Liver (tissue), 9 donors: ENCODE data around the gene SYT14. TPM values are rescaled to one million over a fixed set of nuclear protein-coding genes. Genes with fewer than 3 reads are reported as not detected.

Source experiments
- DNase-seq: peaks from one replicate; pipeline ENCODE4 v3.0.0-alpha.2; 2017; ENCODE audit warnings: low spot score
- H3K27ac ChIP-seq, 2 donors: one replicate each; pipeline ENCODE4 v1.7.0; 2013; ENCODE audit warnings: inconsistent platforms in 2 of 2, low read length in 2 of 2, control low read depth in 1 of 2, low read depth in 1 of 2, mild to moderate bottlenecking in 1 of 2
- H3K27me3 ChIP-seq, 4 donors: one replicate each; pipeline versions ENCODE4 v1.6.1 to v1.7.0; 2013; ENCODE audit warnings: low read length in 3 of 4, inconsistent platforms in 1 of 4, mild to moderate bottlenecking in 1 of 4, moderate library complexity in 1 of 4; ENCODE audit not compliant: control insufficient read depth in 4 of 4, insufficient read depth in 4 of 4
- H3K36me3 ChIP-seq, 4 donors: one replicate each; pipeline versions ENCODE4 v1.6.1 to v1.7.0; 2013; ENCODE audit warnings: low read length in 3 of 4, mild to moderate bottlenecking in 3 of 4, low read depth in 1 of 4, moderate library complexity in 1 of 4; ENCODE audit not compliant: control insufficient read depth in 4 of 4, insufficient read depth in 3 of 4
- H3K4me1 ChIP-seq, 4 donors: one replicate each; pipeline versions ENCODE4 v1.6.1 to v1.7.0; 2013; ENCODE audit warnings: low read length in 3 of 4, mild to moderate bottlenecking in 3 of 4, moderate library complexity in 1 of 4; ENCODE audit not compliant: control insufficient read depth in 4 of 4, insufficient read depth in 4 of 4
- H3K4me3 ChIP-seq, 3 donors: one replicate each; pipeline versions ENCODE4 v1.6.1 to v1.7.0; 2013; ENCODE audit warnings: low read length in 3 of 3, control low read depth in 1 of 3, low read depth in 1 of 3, mild to moderate bottlenecking in 1 of 3
- H3K9ac ChIP-seq, 2 donors: one replicate each; pipeline ENCODE4 v1.7.0; 2013; ENCODE audit warnings: low read length in 2 of 2, mild to moderate bottlenecking in 2 of 2, moderate library complexity in 2 of 2, control low read depth in 1 of 2, low read depth in 1 of 2
- H3K9me3 ChIP-seq, 4 donors: one replicate each; pipeline versions ENCODE4 v1.6.1 to v1.7.0; 2013; ENCODE audit warnings: low read length in 3 of 4; ENCODE audit not compliant: control insufficient read depth in 4 of 4
- ATF3 ChIP-seq: IDR thresholded peaks from 2 replicates; pipeline ENCODE4 v1.6.1; 2016; ENCODE audit warnings: antibody characterized with exemption
- CTCF ChIP-seq: fragments of 150-350 bp; IDR thresholded peaks from 2 replicates; pipeline ENCODE4 v1.5.1; 2017; ENCODE audit warnings: improper control_type of control experiment, low read depth, low read length; ENCODE audit not compliant: missing input control
- EGR1 ChIP-seq, 2 donors: IDR thresholded peaks; 2 replicates each; pipeline ENCODE4 v1.6.1; 2016 to 2018; ENCODE audit warnings: antibody characterized with exemption in 2 of 2, low read depth in 2 of 2
- FOXA1 ChIP-seq: IDR thresholded peaks from 2 replicates; pipeline ENCODE4 v1.6.1; 2016; ENCODE audit warnings: antibody characterized with exemption
- FOXA2 ChIP-seq: IDR thresholded peaks from 2 replicates; pipeline ENCODE4 v1.6.1; 2016; ENCODE audit warnings: antibody characterized with exemption
- GABPA ChIP-seq, 2 donors: IDR thresholded peaks in 1 of 2; conservative IDR thresholded peaks in 1 of 2; 2 replicates each; pipeline ENCODE4 v1.6.1; 2016; ENCODE audit warnings: antibody characterized with exemption in 2 of 2, mild to moderate bottlenecking in 1 of 2, moderate library complexity in 1 of 2
- HNF4A ChIP-seq, 2 donors: conservative IDR thresholded peaks; 2 replicates each; pipeline ENCODE4 v1.6.1; 2016; ENCODE audit warnings: antibody characterized with exemption in 2 of 2, mild to moderate bottlenecking in 2 of 2
- HNF4G ChIP-seq: IDR thresholded peaks from 2 replicates; pipeline ENCODE4 v1.6.1; 2016; ENCODE audit warnings: antibody characterized with exemption
- JUND ChIP-seq, 2 donors: IDR thresholded peaks; 2 replicates each; pipeline ENCODE4 v1.6.1; 2016; ENCODE audit warnings: antibody characterized with exemption in 2 of 2
- MAX ChIP-seq: IDR thresholded peaks from 2 replicates; pipeline ENCODE4 v1.6.1; 2016; ENCODE audit warnings: antibody characterized with exemption
- NR2F2 ChIP-seq: IDR thresholded peaks from 2 replicates; pipeline ENCODE4 v1.6.1; 2016; ENCODE audit warnings: antibody characterized with exemption
- RAD21 ChIP-seq, 2 donors: IDR thresholded peaks; 2 replicates each; pipeline ENCODE4 v1.6.1; 2016; ENCODE audit warnings: antibody characterized with exemption in 2 of 2, mild to moderate bottlenecking in 2 of 2
- REST ChIP-seq: IDR thresholded peaks from 2 replicates; pipeline ENCODE4 v1.6.1; 2016; ENCODE audit warnings: antibody characterized with exemption, mild to moderate bottlenecking
- RXRA ChIP-seq, 2 donors: IDR thresholded peaks; 2 replicates each; pipeline ENCODE4 v1.6.1; 2017 to 2018; ENCODE audit warnings: antibody characterized with exemption in 2 of 2, mild to moderate bottlenecking in 1 of 2
- SP1 ChIP-seq: IDR thresholded peaks from 2 replicates; pipeline ENCODE4 v1.6.1; 2018; ENCODE audit warnings: antibody characterized with exemption, mild to moderate bottlenecking
- TAF1 ChIP-seq: conservative IDR thresholded peaks from 2 replicates; pipeline ENCODE4 v1.6.1; 2016; ENCODE audit warnings: antibody characterized with exemption, mild to moderate bottlenecking
- YY1 ChIP-seq: IDR thresholded peaks from 2 replicates; pipeline ENCODE4 v1.6.1; 2016; ENCODE audit warnings: antibody characterized with exemption, mild to moderate bottlenecking
- ZBTB33 ChIP-seq: IDR thresholded peaks from 2 replicates; pipeline ENCODE4 v1.6.1; 2016; ENCODE audit warnings: antibody characterized with exemption
- WGBS: extraction: QIAGEN DNeasy Blood & Tissue Kit; methylation state at CpG from one replicate; pipeline ENCODE4 v1.1.7; 2013; 5-methylcytosine and 5-hydroxymethylcytosine counted together
- polyA plus RNA-seq, 2 donors: library from polyadenylated mRNA; stranded (reverse) in 1 of 2; unstranded in 1 of 2; fragments of 200-250 nt in 1 of 2; fragments of >200 nt in 1 of 2; fragmentation: Nextera tagmentation in 1 of 2; extraction: Ambion mirVana in 1 of 2; gene quantifications; one replicate each; pipeline versions ENCODE4 v1.2.1 to v1.2.3, GENCODE V29; 2013 to 2015
- total RNA-seq, 2 donors: library from RNA; depleted of rRNA; stranded (reverse); fragments of >200 nt; gene quantifications; one replicate each; pipeline ENCODE4 v1.2.3, GENCODE V29; 2014
- donor health status: healthy.
- donor health status: healthy.
- donor health status: healthy.
- donor health status: healthy.
- donor health status: healthy.

The SYT14 gene
- total and polyA plus RNA-seq, 4 donors: not detected

- Histone ChIP-seq H3K9me3 (no peaks in the 10 kb centered on the region), H3K36me3 (no peaks in the 10 kb centered on the region), H3K9ac (no peak overlapping the region), H3K27me3 (no peaks in the 10 kb centered on the region), H3K4me3 (no peak overlapping the region), H3K4me1 (no peaks in the 10 kb centered on the region), H3K27ac (no peak overlapping the region)
- 94% methylated on average over 1 of the region's 1 CpG for WGBS
- no peak for DNase-seq
- no peak for TF ChIP-seq FOXA2
- no peak for TF ChIP-seq MAX
- no peak for TF ChIP-seq CTCF
- TF ChIP-seq RAD21 (IDR thresholded peaks at IDR 0.05): no peak
- no peak for TF ChIP-seq EGR1 (IDR thresholded peaks at IDR 0.05; ENCODE audit: low read depth in 2 of 2)
- no peak for TF ChIP-seq HNF4A (conservative IDR thresholded peaks at IDR 0.05)
- no peak for TF ChIP-seq ATF3
- no peak for TF ChIP-seq ZBTB33
- TF ChIP-seq GABPA (IDR thresholded peaks at IDR 0.05 in 1 of 2, conservative IDR thresholded peaks at IDR 0.05 in 1 of 2): no peak
- TF ChIP-seq FOXA1: no peak
- TF ChIP-seq YY1: no peak
- no peak for TF ChIP-seq NR2F2
- no peak for TF ChIP-seq JUND (IDR thresholded peaks at IDR 0.05)
- TF ChIP-seq REST: no peak
- TF ChIP-seq RXRA (IDR thresholded peaks at IDR 0.05): no peak
- no peak for TF ChIP-seq SP1
- TF ChIP-seq TAF1: no peak
- no peak for TF ChIP-seq HNF4G
Observed at GRCh38 chr1:209900734-209901133, 37.3 kb upstream of the SYT14 start.
